ENCODE measurements around the gene NDUFS2.
"Not testable (repeated sequence)": the region's sequence is repeated elsewhere in the genome, so short reads cannot be mapped to it uniquely, and the experiment has no call there.

- TF ChIP-seq POLR2A (IDR thresholded peaks at IDR 0.05; ENCODE audit: low read length); GATA1 (IDR thresholded peaks at IDR 0.05; ENCODE audit: low read depth, low read length): not testable (repeated sequence)
Measured at GRCh38 chr1:161255955-161256520, 53.9 kb downstream of the NDUFS2 start.

Measured in erythroblast (primary cell).